HG03159 (cell line): ENCODE data around the gene FAM216B.

Source experiments
- ATAC-seq: cut with Tn5 transposase; IDR thresholded peaks from one replicate; pipeline ENCODE4 v1.9.1; 2021; ENCODE audit warnings: mild to moderate bottlenecking, moderate library complexity; ENCODE audit not compliant: unreplicated experiment

FAM216B gene

DNA sequence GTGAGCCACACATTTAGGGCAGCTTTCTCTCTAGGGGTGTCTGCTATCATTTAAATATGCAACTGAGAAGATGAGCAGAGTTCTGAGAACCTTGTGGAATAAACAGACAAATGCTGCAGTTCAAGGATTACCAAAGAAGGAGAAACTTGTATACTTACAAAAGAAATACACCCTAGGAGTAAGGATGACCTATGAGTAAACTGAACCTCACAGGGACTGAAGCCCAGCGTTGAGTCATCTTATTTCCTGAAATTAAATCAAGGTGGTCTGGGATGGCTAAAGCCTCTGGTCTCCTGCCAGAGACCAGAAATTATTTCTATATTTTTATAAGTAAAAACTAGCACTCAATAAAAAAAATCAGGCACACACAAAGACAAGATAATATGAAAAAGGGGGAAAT is 40.1 kb downstream of the FAM216B start:
- ATAC-seq, result no peak

- ATAC-seq, result no peak
These were observed 51.1 kb downstream of the FAM216B start for GRCh38 chr13:42832341-42833096.

DNA sequence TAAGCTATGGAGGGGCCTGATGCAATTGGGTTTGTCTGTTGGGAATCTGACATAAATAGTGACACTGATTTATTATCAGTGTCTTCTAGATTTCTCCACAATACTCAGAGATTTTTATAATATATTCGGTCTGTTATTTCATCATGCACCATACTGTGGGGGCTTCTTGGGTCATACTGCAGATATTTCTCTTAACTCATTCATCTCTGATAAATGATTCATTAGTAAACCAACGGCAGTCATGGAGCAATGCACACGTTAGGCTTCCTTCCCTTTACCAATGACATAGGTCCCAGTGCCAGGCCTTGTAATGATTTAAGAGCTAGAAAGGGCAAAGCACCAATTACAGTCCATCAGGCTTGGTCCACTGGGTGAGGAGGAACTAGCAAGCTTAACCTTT is 53.6 kb downstream of the FAM216B start:
- no peak for ATAC-seq

DNA sequence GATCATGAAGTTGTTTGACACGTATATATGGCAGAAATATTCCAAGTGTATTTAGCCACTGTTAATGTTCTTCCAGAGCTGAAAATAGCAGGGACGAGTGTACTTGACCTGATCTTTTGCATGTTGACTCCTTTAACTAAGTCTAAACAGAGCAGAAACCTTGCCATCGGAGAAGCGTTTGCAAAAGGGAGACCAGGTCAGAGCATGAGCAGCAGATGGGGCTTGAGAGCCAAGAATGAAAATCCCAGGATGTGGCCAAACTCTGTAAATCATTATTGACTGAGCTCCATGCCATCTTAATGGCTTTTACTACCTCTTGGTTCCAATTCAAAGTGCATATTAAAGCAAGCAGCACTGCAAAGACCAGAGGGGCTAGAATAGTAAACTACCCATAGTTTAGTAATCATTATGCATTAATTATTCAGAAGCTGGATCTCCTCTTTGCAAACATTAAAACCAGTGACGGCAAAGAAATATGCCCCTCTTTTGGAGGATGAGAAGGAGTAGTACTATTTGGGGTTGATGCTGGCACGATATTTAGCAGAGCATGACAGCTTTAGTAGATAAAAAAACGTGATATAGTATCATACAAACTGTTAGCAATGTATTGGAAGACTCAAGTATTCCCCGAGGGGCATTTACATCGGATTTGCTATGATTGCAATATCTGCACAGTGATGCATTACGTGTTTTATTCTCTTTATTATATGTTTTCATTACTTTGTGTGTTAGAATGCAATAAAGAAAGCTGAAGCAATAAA is 55.7 kb downstream of the FAM216B start:
- no peak for ATAC-seq
